CD4-positive, alpha-beta T cell treated with Interleukin-10 for 1 hour (primary cell): ENCODE data around the gene VAT1L.
A peak's percentile ranks its signal among the peaks of the same experiment; 100 is the strongest.
"Not testable (repeated sequence)": the region's sequence is repeated elsewhere in the genome, so short reads cannot be mapped to it uniquely, and the experiment has no call there.

Source experiments
- DNase-seq: peaks from one replicate; pipeline ENCODE4 v3.0.0-alpha.2; 2020

Gene VAT1L

GRCh38 chr16:77963185-77964044, 175.1 kb downstream of the VAT1L start:
- peak; percentile 26 for DNase-seq

- no peak for DNase-seq
These were observed 177.0 kb downstream of the VAT1L start for GRCh38 chr16:77965346-77965745.

GRCh38 chr16:77967054-77967904, 178.9 kb downstream of the VAT1L start:
- DNase-seq: no peak

GRCh38 chr16:77969861-77970260, 181.5 kb downstream of the VAT1L start:
- no peak for DNase-seq

- no peak for DNase-seq
These were observed 182.0 kb downstream of the VAT1L start for GRCh38 chr16:77970371-77970770.

GRCh38 chr16:77971306-77972061, 183.1 kb downstream of the VAT1L start:
- DNase-seq: peak; percentile 67

GRCh38 chr16:77972062-77972392, 183.7 kb downstream of the VAT1L start:
- DNase-seq: no peak

GRCh38 chr16:77974883-77975282, 186.5 kb downstream of the VAT1L start:
- DNase-seq: no peak

- no peak for DNase-seq
These were observed 187.6 kb downstream of the VAT1L start for GRCh38 chr16:77975942-77976341.

- DNase-seq: no peak
These were observed 189.0 kb downstream of the VAT1L start for GRCh38 chr16:77977339-77977738.

- no peak for DNase-seq
These were observed 196.7 kb downstream of the VAT1L start for GRCh38 chr16:77985111-77985510.

- no peak for DNase-seq
These were observed 197.8 kb downstream of the VAT1L start for GRCh38 chr16:77986011-77986740.

GRCh38 chr16:77987810-77988209, 199.4 kb downstream of the VAT1L start:
- no peak for DNase-seq

GRCh38 chr16:77989846-77990245, 201.5 kb downstream of the VAT1L start:
- no peak for DNase-seq

GRCh38 chr16:77991701-77992100, 203.3 kb downstream of the VAT1L start:
- DNase-seq: no peak

- DNase-seq: not testable (repeated sequence)
These were observed 204.0 kb downstream of the VAT1L start for GRCh38 chr16:77992381-77992780.

- DNase-seq: no peak
These were observed 205.0 kb downstream of the VAT1L start for GRCh38 chr16:77993111-77993985.

GRCh38 chr16:77995843-77996455, 207.6 kb downstream of the VAT1L start:
- no peak for DNase-seq

GRCh38 chr16:77998350-77999023, 210.1 kb downstream of the VAT1L start:
- no peak for DNase-seq

GRCh38 chr16:78001451-78002025, 213.2 kb downstream of the VAT1L start:
- DNase-seq: no peak
